ENCODE measurements around the gene MROH8. TPM values are rescaled to one million over a fixed set of nuclear protein-coding genes. Genes with fewer than 3 reads are reported as not detected.

Gene MROH8
- total RNA-seq, 4 donors from 2014 or later, result 4.4 to 14.1 (median 6.2) TPM

GRCh38 chr20:37095108-37095598 is 84.2 kb downstream of the MROH8 start:
- Histone ChIP-seq H3K4me3 (peak overlapping the region; percentile 71 to 92), H3K4me1 (no peaks in the 10 kb centered on the region), H3K27me3 (no peaks in the 10 kb centered on the region), H3K36me3 (no peaks in the 10 kb centered on the region), H3K9me3 (no peaks in the 10 kb centered on the region), H3K27ac (peak overlapping the region; percentile 77 to 82)
- no peak for TF ChIP-seq POLR2A (IDR thresholded peaks at IDR 0.05)
- TF ChIP-seq CTCF (IDR thresholded peaks at IDR 0.05), result no peak
- intact Hi-C loops (cut with DNase I; ENCODE audit: low total_unique reads), result no loop called here
- DNase-seq, result no peak

- TF ChIP-seq POLR2A (IDR thresholded peaks at IDR 0.05) (no peak), CTCF (IDR thresholded peaks at IDR 0.05) (no peak)
- Histone ChIP-seq H3K4me1 (no peaks in the 10 kb centered on the region), H3K27me3 (no peaks in the 10 kb centered on the region), H3K36me3 (no peaks in the 10 kb centered on the region), H3K9me3 (no peaks in the 10 kb centered on the region), H3K4me3 (no peak overlapping the region), H3K27ac (no peak overlapping the region)
- no peak for DNase-seq
- intact Hi-C loops (cut with DNase I; ENCODE audit: low total_unique reads), result no loop called here
These were observed 88.9 kb downstream of the MROH8 start for GRCh38 chr20:37090407-37090806.

GRCh38 chr20:37081717-37082289 is 97.5 kb downstream of the MROH8 start:
- DNase-seq, result no peak

GRCh38 chr20:37077009-37077408 is 102.3 kb downstream of the MROH8 start:
- H3K4me3 ChIP-seq, result no peak overlapping the region
- H3K36me3 ChIP-seq, result no peaks in the 10 kb centered on the region
- intact Hi-C loops (cut with DNase I; ENCODE audit: low total_unique reads), result no loop called here
- no peak overlapping the region for H3K27ac ChIP-seq
- no peak for DNase-seq
- H3K9me3 ChIP-seq, result no peaks in the 10 kb centered on the region
- H3K4me1 ChIP-seq, result no peaks in the 10 kb centered on the region
- TF ChIP-seq CTCF (IDR thresholded peaks at IDR 0.05) (no peak), POLR2A (IDR thresholded peaks at IDR 0.05) (no peak)
- no peaks in the 10 kb centered on the region for H3K27me3 ChIP-seq

More at GRCh38 chr20:37081717-37082289, 97.5 kb downstream of the MROH8 start:
- Histone ChIP-seq H3K27me3 (no peaks in the 10 kb centered on the region), H3K27ac (no peak overlapping the region), H3K9me3 (no peaks in the 10 kb centered on the region), H3K36me3 (no peaks in the 10 kb centered on the region), H3K4me3 (no peak overlapping the region), H3K4me1 (no peaks in the 10 kb centered on the region)
- intact Hi-C loops (cut with DNase I; ENCODE audit: low total_unique reads), result no loop called here
- TF ChIP-seq CTCF (IDR thresholded peaks at IDR 0.05), result no peak
- TF ChIP-seq POLR2A (IDR thresholded peaks at IDR 0.05), result no peak

GRCh38 chr20:37075932-37076685 is 103.2 kb downstream of the MROH8 start:
- DNase-seq, result no peak
- Histone ChIP-seq H3K36me3 (no peaks in the 10 kb centered on the region), H3K9me3 (no peaks in the 10 kb centered on the region), H3K4me1 (no peaks in the 10 kb centered on the region), H3K27ac (no peak overlapping the region), H3K4me3 (no peak overlapping the region), H3K27me3 (no peaks in the 10 kb centered on the region)
- TF ChIP-seq CTCF (IDR thresholded peaks at IDR 0.05), result no peak
- no peak for TF ChIP-seq POLR2A (IDR thresholded peaks at IDR 0.05)
- intact Hi-C loops (cut with DNase I; ENCODE audit: low total_unique reads), result no loop called here

Measured in uterus (tissue), 4 donors.